Left kidney (tissue), 2 donors: ENCODE data around the gene AP3S2. TPM values are rescaled to one million over a fixed set of nuclear protein-coding genes. Genes with fewer than 3 reads are reported as not detected.

ENCODE experiments used
- DNase-seq: peaks from one replicate; pipeline ENCODE4 v3.0.0-alpha.2; 2013
- polyA plus RNA-seq: library from polyadenylated mRNA; unstranded; fragments of 120-200 nt; gene quantifications from one replicate; pipeline ENCODE4 v1.2.1, GENCODE V29; 2013; ENCODE audit not compliant: insufficient read length

Gene AP3S2
- polyA plus RNA-seq, 1 donor, result 49.1 TPM

DNA sequence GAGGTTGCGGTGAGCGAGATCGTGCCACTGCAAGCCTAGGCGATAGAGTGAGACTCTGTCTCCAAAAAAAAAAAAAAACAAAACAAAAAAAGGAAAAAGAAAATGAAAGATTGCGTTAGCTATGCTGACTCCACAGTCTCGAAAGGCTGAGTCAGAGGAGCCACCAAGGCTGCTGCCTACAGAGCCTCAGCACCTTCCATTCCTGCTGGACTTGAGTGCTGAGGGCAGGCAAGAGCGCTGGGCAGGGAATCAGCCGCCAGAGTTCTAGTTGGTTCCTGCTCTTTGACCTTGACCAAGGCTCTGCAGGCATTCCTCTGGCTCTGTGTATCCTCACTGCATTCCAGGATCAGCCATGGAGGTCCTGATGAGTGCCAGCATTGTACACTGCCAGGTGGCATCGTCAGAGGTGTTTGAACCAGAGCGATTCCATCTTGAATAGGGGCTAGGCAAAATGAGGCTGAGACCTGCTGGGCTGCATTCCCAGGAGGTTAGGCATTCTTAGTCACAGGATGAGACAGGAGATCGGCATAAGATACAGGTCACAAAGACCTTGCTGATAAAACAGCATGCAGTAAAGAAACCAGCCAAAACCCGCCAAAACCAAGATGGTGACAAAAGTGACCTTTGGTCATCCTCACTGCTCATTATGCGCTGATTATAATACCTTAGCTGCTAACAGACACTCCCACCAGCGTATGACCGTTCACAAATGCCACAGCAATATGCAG lies 111.7 kb downstream of the AP3S2 start:
- no peak for DNase-seq

- no peak for DNase-seq
Observed at GRCh38 chr15:89781055-89781454, 112.7 kb downstream of the AP3S2 start.

DNA sequence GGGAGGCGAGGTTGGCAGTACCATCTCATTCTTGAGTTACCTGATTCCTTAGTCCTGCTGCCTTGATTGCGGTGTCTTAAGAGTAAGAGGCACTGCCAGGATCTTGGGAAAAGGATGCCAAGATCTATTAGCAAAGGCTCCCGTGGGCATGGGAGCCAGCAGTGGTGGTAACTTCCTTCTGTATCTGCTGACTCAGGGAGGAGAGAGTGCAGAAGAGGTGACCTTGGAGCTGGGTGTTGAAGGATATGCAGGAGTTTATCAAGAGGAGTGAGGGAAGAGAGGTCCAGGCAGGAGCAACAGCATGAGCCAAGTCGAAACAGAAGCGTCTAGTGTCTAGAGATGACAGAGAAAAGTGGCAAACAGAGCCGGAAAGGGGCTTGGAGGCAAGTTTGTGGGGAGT lies 113.2 kb downstream of the AP3S2 start:
- DNase-seq, result no peak

Other genes starting within 250 kb of the AP3S2 start
- gene KIF7, start 238.5 kb downstream of the AP3S2 start, polyA plus RNA-seq, result 13.7 TPM
- gene PLIN1, start 214.6 kb downstream of the AP3S2 start, polyA plus RNA-seq, result 1.4 TPM
- 24.4 TPM for gene PEX11A, start 203.2 kb downstream of the AP3S2 start, polyA plus RNA-seq
- 3.7 TPM for gene WDR93, start 203.2 kb downstream of the AP3S2 start, polyA plus RNA-seq
- gene MESP1, start 142.7 kb downstream of the AP3S2 start, polyA plus RNA-seq, result 0.52 TPM
- 0.45 TPM for gene MESP2, start 117.7 kb downstream of the AP3S2 start, polyA plus RNA-seq
- gene ANPEP, start 79.1 kb downstream of the AP3S2 start, polyA plus RNA-seq, result 135 TPM
- 33.1 TPM for gene ARPIN, start 19.0 kb upstream of the AP3S2 start, polyA plus RNA-seq
- 18.1 TPM for gene ZNF710, start 107.3 kb upstream of the AP3S2 start, polyA plus RNA-seq
- gene IDH2, start 208.5 kb upstream of the AP3S2 start, polyA plus RNA-seq, result 185 TPM